ENCODE data around the gene SNED1.

The SNED1 gene

GRCh38 chr2:241029599-241030332 is 31.3 kb downstream of the SNED1 start:
- Histone ChIP-seq H3K4me2 (ENCODE audit: low read length) (no peak overlapping the region), H3K79me2 (peaks cover 5% of the 10 kb centered on the region), H3K4me1 (no peaks in the 10 kb centered on the region), H3K9me3 (ENCODE audit: control insufficient read depth, low read length) (no peaks in the 10 kb centered on the region), H3K36me3 (ENCODE audit: control insufficient read depth, insufficient read depth, low read length) (no peaks in the 10 kb centered on the region), H3K9ac (no peak overlapping the region), H3K27me3 (ENCODE audit: control insufficient read depth, insufficient read depth, low read length) (no peaks in the 10 kb centered on the region), H3K27ac (no peak overlapping the region), H2AFZ (no peak overlapping the region), H3K4me3 (ENCODE audit: low read depth, low read length) (no peak overlapping the region)
- TF ChIP-seq CTCF (IDR thresholded peaks at IDR 0.05) = no peak

- no peak overlapping the region for H3K4me2 ChIP-seq (ENCODE audit: low read length)
- no peak overlapping the region for H2AFZ ChIP-seq
- no peaks in the 10 kb centered on the region for H3K4me1 ChIP-seq
- H3K36me3 ChIP-seq (ENCODE audit: control insufficient read depth, insufficient read depth, low read length) = no peaks in the 10 kb centered on the region
- no peak for TF ChIP-seq CTCF (IDR thresholded peaks at IDR 0.05)
- no peak overlapping the region for H3K9ac ChIP-seq
- H3K4me3 ChIP-seq (ENCODE audit: low read depth, low read length) = no peak overlapping the region
- H3K27me3 ChIP-seq (ENCODE audit: control insufficient read depth, insufficient read depth, low read length) = no peaks in the 10 kb centered on the region
- H3K9me3 ChIP-seq (ENCODE audit: control insufficient read depth, low read length) = no peaks in the 10 kb centered on the region
- peaks cover 5% of the 10 kb centered on the region for H3K79me2 ChIP-seq
- H3K27ac ChIP-seq = no peak overlapping the region
Measured at GRCh38 chr2:241030333-241030680, 31.9 kb downstream of the SNED1 start.

GRCh38 chr2:241030883-241031282 is 32.5 kb downstream of the SNED1 start:
- Histone ChIP-seq H3K9ac (no peak overlapping the region), H3K4me2 (ENCODE audit: low read length) (no peak overlapping the region)

GRCh38 chr2:241031436-241032165 is 33.2 kb downstream of the SNED1 start:
- Histone ChIP-seq H3K79me2 (peaks cover 5% of the 10 kb centered on the region), H3K36me3 (ENCODE audit: control insufficient read depth, insufficient read depth, low read length) (no peaks in the 10 kb centered on the region), H3K4me1 (no peaks in the 10 kb centered on the region), H3K9me3 (ENCODE audit: control insufficient read depth, low read length) (no peaks in the 10 kb centered on the region), H2AFZ (no peak overlapping the region), H3K27me3 (ENCODE audit: control insufficient read depth, insufficient read depth, low read length) (no peaks in the 10 kb centered on the region), H3K4me2 (ENCODE audit: low read length) (no peak overlapping the region), H3K9ac (no peak overlapping the region), H3K27ac (no peak overlapping the region), H3K4me3 (ENCODE audit: low read depth, low read length) (no peak overlapping the region)
- no peak for TF ChIP-seq CTCF (IDR thresholded peaks at IDR 0.05)

More at GRCh38 chr2:241030883-241031282, 32.5 kb downstream of the SNED1 start:
- Histone ChIP-seq H3K4me3 (ENCODE audit: low read depth, low read length) (no peak overlapping the region), H3K36me3 (ENCODE audit: control insufficient read depth, insufficient read depth, low read length) (no peaks in the 10 kb centered on the region), H3K27me3 (ENCODE audit: control insufficient read depth, insufficient read depth, low read length) (no peaks in the 10 kb centered on the region), H3K4me1 (no peaks in the 10 kb centered on the region), H2AFZ (no peak overlapping the region), H3K27ac (no peak overlapping the region), H3K79me2 (peaks cover 5% of the 10 kb centered on the region), H3K9me3 (ENCODE audit: control insufficient read depth, low read length) (no peaks in the 10 kb centered on the region)
- TF ChIP-seq CTCF (IDR thresholded peaks at IDR 0.05) = no peak
